ENCODE results near the gene TNFRSF9.

Gene TNFRSF9

DNA sequence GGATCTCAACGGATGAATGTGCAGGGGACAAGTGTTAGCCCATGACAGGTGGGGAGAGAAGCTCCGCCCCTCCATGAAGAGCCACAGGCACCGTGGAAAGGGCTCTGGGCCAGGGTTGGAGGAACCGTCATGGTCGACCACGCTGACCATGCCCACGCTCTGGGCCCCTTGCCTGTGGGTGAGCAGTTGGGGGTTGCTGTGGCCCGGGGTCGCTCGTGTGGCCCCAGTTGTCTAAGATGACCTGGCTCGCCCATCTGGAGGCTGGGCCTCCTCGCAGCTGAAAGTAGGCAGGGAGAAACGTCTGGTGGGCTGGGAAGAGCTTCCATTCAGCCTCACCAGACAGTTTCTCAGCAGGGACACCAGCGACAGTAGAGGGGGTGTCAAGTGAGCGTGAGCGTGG is 74.7 kb downstream of the TNFRSF9 start:
- no peak for DNase-seq (ENCODE audit: low read depth)

More for the DNA sequence above, 74.7 kb downstream of the TNFRSF9 start:
- H3K4me3 ChIP-seq (ENCODE audit: control insufficient read depth, low read depth, low read length): no peak overlapping the region
- TF ChIP-seq, protein P1, sequence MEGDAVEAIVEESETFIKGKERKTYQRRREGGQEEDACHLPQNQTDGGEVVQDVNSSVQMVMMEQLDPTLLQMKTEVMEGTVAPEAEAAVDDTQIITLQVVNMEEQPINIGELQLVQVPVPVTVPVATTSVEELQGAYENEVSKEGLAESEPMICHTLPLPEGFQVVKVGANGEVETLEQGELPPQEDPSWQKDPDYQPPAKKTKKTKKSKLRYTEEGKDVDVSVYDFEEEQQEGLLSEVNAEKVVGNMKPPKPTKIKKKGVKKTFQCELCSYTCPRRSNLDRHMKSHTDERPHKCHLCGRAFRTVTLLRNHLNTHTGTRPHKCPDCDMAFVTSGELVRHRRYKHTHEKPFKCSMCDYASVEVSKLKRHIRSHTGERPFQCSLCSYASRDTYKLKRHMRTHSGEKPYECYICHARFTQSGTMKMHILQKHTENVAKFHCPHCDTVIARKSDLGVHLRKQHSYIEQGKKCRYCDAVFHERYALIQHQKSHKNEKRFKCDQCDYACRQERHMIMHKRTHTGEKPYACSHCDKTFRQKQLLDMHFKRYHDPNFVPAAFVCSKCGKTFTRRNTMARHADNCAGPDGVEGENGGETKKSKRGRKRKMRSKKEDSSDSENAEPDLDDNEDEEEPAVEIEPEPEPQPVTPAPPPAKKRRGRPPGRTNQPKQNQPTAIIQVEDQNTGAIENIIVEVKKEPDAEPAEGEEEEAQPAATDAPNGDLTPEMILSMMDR (IDR thresholded peaks at IDR 0.05; ENCODE audit: control insufficient read depth, insufficient read depth, low read depth, low read length, missing control alignments): no peak
